ENCODE measurements around the gene POLDIP2. TPM values are rescaled to one million over a fixed set of nuclear protein-coding genes. Genes with fewer than 3 reads are reported as not detected.
A peak's percentile ranks its signal among the peaks of the same experiment; 100 is the strongest.

Gene POLDIP2
- total and polyA plus RNA-seq, 2 donors (not counting 3 experiments of a cell fraction or from before 2014, with no cell fraction given): 82.6 to 85.2 TPM

- POLR2A ChIA-PET: no interaction called here
- CTCF ChIA-PET: interaction anchor here (1.5 to 5.1 kb wide), 3 partner anchors 11 to 23 kb away, joined by 3 to 34 read pairs (median 6); no protein-coding TSS in a partner anchor
- no peak within 1 kb of the TSS for H3K9ac ChIP-seq (replicated peaks; ENCODE audit: extremely low read depth, insufficient read depth, low read length)
These were observed 48.5 kb upstream of the POLDIP2 start, which contains the start of gene SLC46A1 for GRCh38 chr17:28405632-28406472. SLC46A1 (minus strand) TSS chr17:28406212; CDS start chr17:28406114, 98 bp downstream.

More at GRCh38 chr17:28405632-28406472, 48.5 kb upstream of the POLDIP2 start, which contains the start of gene SLC46A1:
- FAIRE-seq (no peak), DNase-seq (ENCODE audit: low read depth, low spot score) (peak; percentile 24)
- BruUV-seq (replicated peaks): no TSS peak
- TF ChIP-seq POLR2A (IDR thresholded peaks at IDR 0.05; ENCODE audit: low read depth, low read length): no peak
- no peak for TF ChIP-seq MYC (IDR thresholded peaks at IDR 0.05; ENCODE audit: low read depth, low read length)
- TF ChIP-seq, protein P1, sequence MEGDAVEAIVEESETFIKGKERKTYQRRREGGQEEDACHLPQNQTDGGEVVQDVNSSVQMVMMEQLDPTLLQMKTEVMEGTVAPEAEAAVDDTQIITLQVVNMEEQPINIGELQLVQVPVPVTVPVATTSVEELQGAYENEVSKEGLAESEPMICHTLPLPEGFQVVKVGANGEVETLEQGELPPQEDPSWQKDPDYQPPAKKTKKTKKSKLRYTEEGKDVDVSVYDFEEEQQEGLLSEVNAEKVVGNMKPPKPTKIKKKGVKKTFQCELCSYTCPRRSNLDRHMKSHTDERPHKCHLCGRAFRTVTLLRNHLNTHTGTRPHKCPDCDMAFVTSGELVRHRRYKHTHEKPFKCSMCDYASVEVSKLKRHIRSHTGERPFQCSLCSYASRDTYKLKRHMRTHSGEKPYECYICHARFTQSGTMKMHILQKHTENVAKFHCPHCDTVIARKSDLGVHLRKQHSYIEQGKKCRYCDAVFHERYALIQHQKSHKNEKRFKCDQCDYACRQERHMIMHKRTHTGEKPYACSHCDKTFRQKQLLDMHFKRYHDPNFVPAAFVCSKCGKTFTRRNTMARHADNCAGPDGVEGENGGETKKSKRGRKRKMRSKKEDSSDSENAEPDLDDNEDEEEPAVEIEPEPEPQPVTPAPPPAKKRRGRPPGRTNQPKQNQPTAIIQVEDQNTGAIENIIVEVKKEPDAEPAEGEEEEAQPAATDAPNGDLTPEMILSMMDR (IDR thresholded peaks at IDR 0.05; ENCODE audit: extremely low read depth in 1 of 2, insufficient read depth in 1 of 2, low read depth in 1 of 2, low read length in 2 of 2): no peak
- no peak for TF ChIP-seq JUN (IDR thresholded peaks at IDR 0.05; ENCODE audit: borderline replicate concordance, insufficient read depth, insufficient read length, low read depth)
- no peak for TF ChIP-seq POLR2AphosphoS5 (IDR thresholded peaks at IDR 0.05; ENCODE audit: insufficient read depth, low read depth, low read length)
- TF ChIP-seq MAX (IDR thresholded peaks at IDR 0.05; ENCODE audit: insufficient read depth, insufficient read length): no peak
- TF ChIP-seq FOS (IDR thresholded peaks at IDR 0.05; ENCODE audit: borderline replicate concordance, insufficient read depth, low read length): no peak
- TF ChIP-seq EZH2 (IDR thresholded peaks at IDR 0.05; ENCODE audit: borderline replicate concordance, low read depth, low read length, severe bottlenecking): no peak
- TF ChIP-seq GATA2 (IDR thresholded peaks at IDR 0.05; ENCODE audit: insufficient read depth, insufficient read length, low read depth, low read length): no peak
- intact Hi-C loops (cut with micrococcal nuclease): no loop called here
- peaks cover under 1 to 2% of the 10 kb centered on the region in 2 experiments for H3K27me3 ChIP-seq (ENCODE audit: control insufficient read depth in 2 of 2, insufficient read depth in 2 of 2, low read length in 2 of 2)
- H3K4me2 ChIP-seq (ENCODE audit: insufficient read depth, low read length): peak within 1 kb of the TSS; percentile 13
- H3K36me3 ChIP-seq (ENCODE audit: control insufficient read depth in 2 of 2, extremely low read depth in 1 of 2, insufficient read depth in 2 of 2, low read length in 2 of 2): no peaks in the 10 kb centered on the region
- H3K9me1 ChIP-seq (replicated peaks; ENCODE audit: control insufficient read depth, extremely low read depth, insufficient read depth, low read length): no peaks in the 10 kb centered on the region
- peak within 1 kb of the TSS; percentile 86 for H2AFZ ChIP-seq (ENCODE audit: low read depth, low read length)
- dilution Hi-C loops (cut with MboI; ENCODE audit: extremely low pct_ligation_motif_present, low sequenced_read_pairs): no loop called here
- peaks cover 9% of the 10 kb centered on the region for H3K4me1 ChIP-seq (ENCODE audit: control insufficient read depth, extremely low read depth, insufficient read depth, low read length)
- no peaks in the 10 kb centered on the region for H4K20me1 ChIP-seq (replicated peaks; ENCODE audit: control insufficient read depth, extremely low read depth, insufficient read depth, low read length)
- no peak within 1 kb of the TSS for H3K27ac ChIP-seq (ENCODE audit: insufficient read depth, low read depth, low read length)
- H3K79me2 ChIP-seq (ENCODE audit: control insufficient read depth, insufficient read depth, low read length): no peaks in the 10 kb centered on the region
- H3K9me3 ChIP-seq (replicated peaks; ENCODE audit: control insufficient read depth, insufficient read depth, low read length): no peaks in the 10 kb centered on the region
- H3K4me3 ChIP-seq (replicated peaks in 1 of 3; ENCODE audit: insufficient read depth in 1 of 3, low read depth in 1 of 3, low read length in 3 of 3): peak within 1 kb of the TSS; percentile 0 to 54 (median 7)

All from endothelial cell of umbilical vein (primary cell).